HG02571 (cell line): ENCODE data around the gene KCTD20.

Experiments
- ATAC-seq: cut with Tn5 transposase; IDR thresholded peaks from one replicate; pipeline ENCODE4 v1.9.1; 2021; ENCODE audit warnings: mild to moderate bottlenecking, moderate library complexity; ENCODE audit not compliant: unreplicated experiment

Gene KCTD20

GRCh38 chr6:36492092-36492491 lies 49.3 kb downstream of the KCTD20 start:
- no peak for ATAC-seq

- ATAC-seq: no peak
Observed at GRCh38 chr6:36492621-36493020, 49.8 kb downstream of the KCTD20 start.

GRCh38 chr6:36493319-36493718 lies 50.5 kb downstream of the KCTD20 start:
- ATAC-seq: no peak

GRCh38 chr6:36493859-36494258 lies 51.1 kb downstream of the KCTD20 start:
- ATAC-seq: no peak

GRCh38 chr6:36495086-36495485 lies 52.3 kb downstream of the KCTD20 start:
- ATAC-seq: no peak

GRCh38 chr6:36499918-36500317 lies 57.1 kb downstream of the KCTD20 start:
- ATAC-seq: no peak

- no peak for ATAC-seq
Observed at GRCh38 chr6:36501686-36502085, 58.9 kb downstream of the KCTD20 start.

- ATAC-seq: no peak
Observed at GRCh38 chr6:36504181-36504580, 61.4 kb downstream of the KCTD20 start.

GRCh38 chr6:36504982-36505381 lies 62.2 kb downstream of the KCTD20 start:
- no peak for ATAC-seq

GRCh38 chr6:36505744-36506534 lies 63.1 kb downstream of the KCTD20 start:
- no peak for ATAC-seq

- ATAC-seq: no peak
Observed at GRCh38 chr6:36506611-36507010, 63.8 kb downstream of the KCTD20 start.

GRCh38 chr6:36508532-36508931 lies 65.7 kb downstream of the KCTD20 start:
- no peak for ATAC-seq

- ATAC-seq: no peak
Observed at GRCh38 chr6:36510365-36510764, 67.6 kb downstream of the KCTD20 start.

GRCh38 chr6:36514554-36515456 lies 72.0 kb downstream of the KCTD20 start:
- no peak for ATAC-seq

GRCh38 chr6:36515844-36516243 lies 73.0 kb downstream of the KCTD20 start:
- no peak for ATAC-seq

- no peak for ATAC-seq
Observed at GRCh38 chr6:36516559-36516958, 73.8 kb downstream of the KCTD20 start.

- no peak for ATAC-seq
Observed at GRCh38 chr6:36516988-36517387, 74.2 kb downstream of the KCTD20 start.

- ATAC-seq: no peak
Observed at GRCh38 chr6:36517408-36517807, 74.6 kb downstream of the KCTD20 start.

GRCh38 chr6:36519352-36519751 lies 76.6 kb downstream of the KCTD20 start:
- ATAC-seq: no peak

- ATAC-seq: no peak
Observed at GRCh38 chr6:36523451-36523850, 80.7 kb downstream of the KCTD20 start.

GRCh38 chr6:36523936-36524499 lies 81.2 kb downstream of the KCTD20 start:
- no peak for ATAC-seq

- no peak for ATAC-seq
Observed at GRCh38 chr6:36524871-36525270, 82.1 kb downstream of the KCTD20 start.
